HG03025 (cell line): ENCODE data around the gene SLBP.

Experiments used
- ATAC-seq: cut with Tn5 transposase; IDR thresholded peaks from one replicate; pipeline ENCODE4 v1.9.1; 2021; ENCODE audit warnings: mild to moderate bottlenecking, moderate library complexity; ENCODE audit not compliant: unreplicated experiment, low FRiP score

Gene SLBP

DNA sequence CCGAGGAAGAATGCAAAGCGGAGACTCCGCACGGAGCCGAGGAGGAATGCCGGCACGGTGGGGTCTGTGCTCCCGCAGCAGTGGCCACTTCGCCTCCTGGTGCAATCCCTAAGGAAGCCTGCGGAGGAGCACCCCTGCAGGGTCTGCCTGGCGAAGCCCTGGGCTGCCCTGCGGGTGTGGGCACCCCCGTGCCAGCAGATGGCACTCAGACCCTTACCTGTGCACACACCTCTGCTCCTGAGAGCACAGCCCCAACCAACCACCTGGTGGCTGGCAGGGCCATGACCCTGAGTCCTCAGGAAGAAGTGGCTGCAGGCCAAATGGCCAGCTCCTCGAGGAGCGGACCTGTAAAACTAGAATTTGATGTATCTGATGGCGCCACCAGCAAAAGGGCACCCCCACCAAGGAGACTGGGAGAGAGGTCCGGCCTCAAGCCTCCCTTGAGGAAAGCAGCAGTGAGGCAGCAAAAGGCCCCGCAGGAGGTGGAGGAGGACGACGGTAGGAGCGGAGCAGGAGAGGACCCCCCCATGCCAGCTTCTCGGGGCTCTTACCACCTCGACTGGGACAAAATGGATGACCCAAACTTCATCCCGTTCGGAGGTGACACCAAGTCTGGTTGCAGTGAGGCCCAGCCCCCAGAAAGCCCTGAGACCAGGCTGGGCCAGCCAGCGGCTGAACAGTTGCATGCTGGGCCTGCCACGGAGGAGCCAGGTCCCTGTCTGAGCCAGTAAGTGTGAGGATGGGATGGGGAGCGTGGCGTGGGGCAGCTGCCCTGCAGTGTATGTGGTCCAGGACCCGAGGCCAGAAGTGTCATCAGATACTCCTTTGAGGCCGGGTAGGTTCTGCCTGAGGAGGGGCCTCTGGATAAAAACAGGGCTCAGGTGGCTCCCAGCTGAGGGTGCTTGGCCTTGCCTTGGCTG is 16.2 kb upstream of the SLBP start:
- ATAC-seq = no peak

GRCh38 chr4:1727117-1728031 is 15.3 kb upstream of the SLBP start:
- ATAC-seq = no peak

DNA sequence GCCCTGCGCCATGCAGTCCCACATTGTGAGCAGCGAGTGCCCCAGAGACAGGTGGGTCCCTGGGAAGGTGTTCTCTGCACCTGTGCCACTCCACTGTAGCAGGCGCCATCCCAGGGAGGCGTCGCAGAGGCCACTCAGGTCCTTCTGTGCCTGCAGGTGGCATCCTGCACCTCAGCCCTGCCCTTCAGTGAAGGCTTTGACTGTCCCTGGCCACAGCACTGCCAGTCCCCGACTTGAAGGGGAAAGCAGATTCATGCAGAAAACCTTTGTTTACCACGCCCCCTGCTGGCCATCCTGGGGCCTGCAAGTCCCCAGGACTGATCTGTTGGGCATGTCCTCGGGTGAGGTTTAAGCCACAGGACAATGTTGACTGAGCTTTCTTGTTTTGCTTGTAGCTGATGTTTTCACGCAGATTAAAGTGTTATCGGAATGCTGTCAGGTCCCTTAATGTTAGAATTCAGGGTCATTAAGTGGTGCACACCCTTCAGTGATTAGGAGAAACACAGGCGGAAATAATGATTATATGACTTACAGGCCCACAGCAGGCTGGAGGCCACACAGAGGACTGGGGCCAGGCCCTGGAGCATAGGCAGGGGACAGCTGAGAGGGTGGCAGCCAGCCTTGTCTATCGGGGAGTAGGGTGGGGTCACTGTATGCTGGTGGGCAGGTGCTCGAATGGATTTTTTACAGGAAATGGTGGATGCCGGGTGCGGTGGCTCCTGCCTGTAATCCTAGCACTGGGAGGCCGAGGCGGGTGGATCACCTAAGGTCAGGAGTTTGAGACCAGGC is 14.2 kb upstream of the SLBP start:
- ATAC-seq = no peak

DNA sequence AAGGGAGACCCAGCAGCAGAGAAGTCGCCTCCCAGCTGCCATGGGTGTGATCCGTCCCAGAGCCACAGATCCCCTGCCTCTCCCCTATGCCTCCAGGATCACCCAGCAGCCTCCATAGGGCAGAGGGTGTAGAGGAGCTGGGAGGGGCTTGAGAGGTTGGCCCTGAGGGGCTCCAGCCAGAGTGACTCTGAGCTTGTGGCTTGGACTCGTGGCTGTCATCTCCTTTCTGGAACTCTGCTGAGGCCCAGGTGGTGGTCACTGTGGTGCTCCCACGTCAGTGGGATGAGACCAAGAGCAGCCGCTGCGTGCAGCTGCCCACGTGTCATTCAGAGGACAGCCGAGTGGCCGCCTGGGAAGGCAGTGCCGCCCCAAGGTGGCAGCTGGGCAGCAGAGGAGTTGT is 13.4 kb upstream of the SLBP start:
- ATAC-seq = no peak

- ATAC-seq = no peak
Observed at GRCh38 chr4:1723131-1723801, 11.1 kb upstream of the SLBP start.

- no peak for ATAC-seq
Observed at GRCh38 chr4:1722551-1723118, 10.5 kb upstream of the SLBP start.

- ATAC-seq = peak; percentile 7
Observed at GRCh38 chr4:1721666-1722550, 9.8 kb upstream of the SLBP start.

DNA sequence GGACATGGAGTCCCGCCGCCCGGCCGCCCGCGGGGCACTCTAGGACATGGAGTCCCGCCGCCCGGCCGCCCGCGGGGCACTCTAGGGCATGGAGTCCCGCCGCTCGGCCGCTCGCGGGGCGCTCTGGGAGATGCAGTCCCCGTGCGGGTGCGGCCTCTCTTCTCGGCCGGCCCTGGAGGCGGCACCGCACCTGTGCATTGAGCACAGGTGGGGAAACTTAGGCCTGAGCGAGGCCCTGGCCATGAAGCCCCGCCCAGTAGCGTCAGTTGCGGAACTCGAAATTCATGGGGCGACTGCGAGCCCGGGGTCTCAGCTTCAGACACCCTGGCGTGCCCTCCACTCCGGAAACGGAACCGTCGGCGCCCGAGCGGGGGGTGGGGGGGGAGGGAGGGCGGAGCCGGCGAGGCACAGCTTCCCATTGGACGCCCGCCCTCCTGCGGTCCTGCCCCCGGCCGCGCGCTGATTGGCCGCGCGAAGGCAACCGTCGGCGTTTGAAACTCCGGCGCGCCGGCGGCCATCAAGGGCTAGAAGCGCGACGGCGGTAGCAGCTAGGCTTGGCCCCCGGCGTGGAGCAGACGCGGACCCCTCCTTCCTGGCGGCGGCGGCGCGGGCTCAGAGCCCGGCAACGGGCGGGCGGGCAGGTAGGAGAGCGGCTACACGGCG is 9.0 kb upstream of the SLBP start, which contains the start of the genes TACC3 and TMEM129:
TSS of gene TACC3 (plus strand) at position 519 of the 663 bp plus-strand sequence. CDS start 1,901 bp downstream, outside the sequence.
TSS of gene TMEM129 (minus strand) at position 321 of the 663 bp plus-strand sequence. CDS start 486 bp downstream, outside the sequence.
- peak; percentile 65 for ATAC-seq

DNA sequence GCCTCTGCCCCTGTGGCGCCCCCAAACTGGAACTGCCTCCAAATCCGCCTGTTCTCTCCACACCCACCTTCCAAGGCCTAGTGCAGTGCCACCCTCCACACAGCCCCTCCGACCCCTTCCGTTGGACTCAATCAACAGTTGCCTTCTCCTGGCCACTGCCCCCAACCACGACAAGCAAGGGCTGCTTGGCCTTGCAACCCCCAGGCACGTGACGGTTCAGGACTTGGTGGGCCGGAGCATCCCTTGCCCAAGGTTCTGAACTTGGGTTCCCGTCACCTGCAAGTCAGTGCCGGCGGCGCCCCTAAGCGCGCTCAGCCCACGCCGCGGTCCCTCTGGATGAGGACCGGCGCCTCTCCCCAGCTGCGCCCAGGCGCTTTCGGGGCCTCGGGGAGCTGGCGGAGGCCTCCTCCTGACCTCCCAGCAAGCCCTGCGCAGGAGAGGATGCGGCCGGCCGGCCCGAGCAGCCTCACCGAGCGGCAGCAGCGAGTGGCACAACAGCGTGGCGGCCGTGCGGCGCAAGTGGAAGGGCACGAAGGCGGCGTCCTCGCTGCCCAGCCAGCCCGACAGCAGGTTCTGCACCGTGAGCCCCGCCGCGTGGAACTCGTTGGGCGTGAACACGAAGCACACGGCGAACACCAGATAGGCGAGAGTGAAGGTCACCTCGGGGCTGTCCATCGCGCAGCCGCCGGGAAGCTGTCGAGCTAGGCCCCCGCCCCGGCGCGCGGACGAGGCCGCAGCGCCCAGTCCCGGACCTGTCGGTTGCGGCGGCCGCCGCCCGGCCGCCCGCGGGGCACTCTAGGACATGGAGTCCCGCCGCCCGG is 8.3 kb upstream of the SLBP start:
- no peak for ATAC-seq

GRCh38 chr4:1718095-1718850 is 6.2 kb upstream of the SLBP start:
- ATAC-seq = no peak

GRCh38 chr4:1717129-1718094 is 5.3 kb upstream of the SLBP start:
- ATAC-seq = no peak

DNA sequence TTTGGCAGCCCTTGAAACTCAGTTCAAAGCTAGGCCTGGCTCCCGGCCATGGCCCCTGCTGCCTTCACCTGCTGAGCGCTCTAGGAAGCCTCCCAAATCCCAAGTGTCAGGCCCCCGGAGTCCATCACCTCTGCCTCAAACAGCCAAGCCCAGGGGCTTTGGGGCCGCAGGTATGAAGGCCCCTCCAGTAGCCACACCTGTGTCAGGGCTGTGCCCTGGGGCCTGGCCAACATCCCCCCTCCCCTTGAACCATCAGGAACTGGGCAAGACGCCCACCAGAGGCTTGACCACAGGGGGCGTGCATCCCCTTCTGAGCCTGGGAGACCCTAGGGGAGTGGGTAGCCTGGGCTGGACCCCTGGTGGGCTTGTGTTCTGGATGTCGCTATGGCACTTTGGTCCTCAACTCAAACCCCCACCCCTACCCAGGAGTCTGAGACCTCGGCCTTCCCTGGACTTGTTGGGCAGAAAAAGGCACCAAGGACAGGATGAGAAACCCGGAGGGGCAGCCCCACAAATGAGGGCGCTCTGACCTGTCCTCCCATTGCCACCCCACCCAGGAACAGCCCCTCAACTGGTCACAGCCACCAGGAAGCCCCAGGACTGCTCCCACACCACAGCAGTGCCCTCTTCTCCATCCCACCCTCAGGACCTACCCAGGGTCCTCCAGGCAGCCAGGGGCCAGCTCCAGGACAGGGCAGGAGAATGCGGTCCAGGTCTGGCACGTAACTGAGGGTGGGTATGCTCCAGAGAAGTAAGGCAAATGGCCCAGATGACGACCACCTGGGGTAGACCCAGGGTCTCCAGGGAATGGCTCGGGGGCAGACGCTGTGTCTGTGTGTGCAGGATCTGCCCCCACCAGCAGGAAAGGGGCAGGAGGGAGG is 4.2 kb upstream of the SLBP start:
- no peak for ATAC-seq

- ATAC-seq = no peak
Observed at GRCh38 chr4:1715002-1715758, 3.1 kb upstream of the SLBP start.
